ENCODE measurements around the gene PTPRO. TPM values are rescaled to one million over a fixed set of nuclear protein-coding genes. Genes with fewer than 3 reads are reported as not detected.

The PTPRO gene
- total and polyA plus RNA-seq, 10 of the 15 experiments (the other 5 are each of a cell fraction or from before 2014, with no cell fraction given) = 1.2 to 5.3 (median 3.5) TPM

- no peak for TF ChIP-seq RAD51 (IDR thresholded peaks at IDR 0.05)
- TF ChIP-seq MAX (IDR thresholded peaks at IDR 0.05; ENCODE audit: low read depth, low read length) = no peak
- no peak for TF ChIP-seq POLR2AphosphoS2 (IDR thresholded peaks at IDR 0.05; ENCODE audit: low read depth, low read length)
- no peak for TF ChIP-seq FOXK2 (IDR thresholded peaks at IDR 0.05)
- TF ChIP-seq ZNF207 (IDR thresholded peaks at IDR 0.05; ENCODE audit: borderline replicate concordance) = no peak
- TF ChIP-seq PML (IDR thresholded peaks at IDR 0.05; ENCODE audit: low read length) = no peak
- no peak for TF ChIP-seq IRF3 (IDR thresholded peaks at IDR 0.05)
- no peak for TF ChIP-seq RELA (IDR thresholded peaks at IDR 0.05; ENCODE audit: borderline replicate concordance, partially characterized antibody)
- TF ChIP-seq ZNF592 (IDR thresholded peaks at IDR 0.05) = no peak
- no peak for TF ChIP-seq PAX5 (IDR thresholded peaks at IDR 0.05; ENCODE audit: borderline replicate concordance, low read depth, low read length)
- TF ChIP-seq ZNF217 (IDR thresholded peaks at IDR 0.05) = no peak
These were observed 175.5 kb downstream of the PTPRO start (continued) for GRCh38 chr12:15497671-15498292.

All from GM12878 (cell line).